LNCaP clone FGC (cell line): ENCODE data around the gene PIM1.
"Not testable (repeated sequence)": the region's sequence is repeated elsewhere in the genome, so short reads cannot be mapped to it uniquely, and the experiment has no call there.

Experiments used
- DNase-seq: peaks from one replicate; pipeline ENCODE4 v3.0.0-alpha.2; 2011; ENCODE audit warnings: low read depth
- H3K4me3 ChIP-seq: 2 replicates; pipeline ENCODE4 v1.5.1; 2011; ENCODE audit warnings: mild to moderate bottlenecking, low read depth, low read length, control low read depth
- TF ChIP-seq, protein P1 (sequence below): IDR thresholded peaks from 2 replicates; pipeline ENCODE4 v1.5.1; 2012; ENCODE audit warnings: mild to moderate bottlenecking; ENCODE audit not compliant: control insufficient read depth, insufficient read depth; ENCODE audit errors: extremely low read depth

The PIM1 gene

GRCh38 chr6:37126961-37127616, 42.9 kb upstream of the PIM1 start:
- DNase-seq, result no peak
- TF ChIP-seq, protein P1, sequence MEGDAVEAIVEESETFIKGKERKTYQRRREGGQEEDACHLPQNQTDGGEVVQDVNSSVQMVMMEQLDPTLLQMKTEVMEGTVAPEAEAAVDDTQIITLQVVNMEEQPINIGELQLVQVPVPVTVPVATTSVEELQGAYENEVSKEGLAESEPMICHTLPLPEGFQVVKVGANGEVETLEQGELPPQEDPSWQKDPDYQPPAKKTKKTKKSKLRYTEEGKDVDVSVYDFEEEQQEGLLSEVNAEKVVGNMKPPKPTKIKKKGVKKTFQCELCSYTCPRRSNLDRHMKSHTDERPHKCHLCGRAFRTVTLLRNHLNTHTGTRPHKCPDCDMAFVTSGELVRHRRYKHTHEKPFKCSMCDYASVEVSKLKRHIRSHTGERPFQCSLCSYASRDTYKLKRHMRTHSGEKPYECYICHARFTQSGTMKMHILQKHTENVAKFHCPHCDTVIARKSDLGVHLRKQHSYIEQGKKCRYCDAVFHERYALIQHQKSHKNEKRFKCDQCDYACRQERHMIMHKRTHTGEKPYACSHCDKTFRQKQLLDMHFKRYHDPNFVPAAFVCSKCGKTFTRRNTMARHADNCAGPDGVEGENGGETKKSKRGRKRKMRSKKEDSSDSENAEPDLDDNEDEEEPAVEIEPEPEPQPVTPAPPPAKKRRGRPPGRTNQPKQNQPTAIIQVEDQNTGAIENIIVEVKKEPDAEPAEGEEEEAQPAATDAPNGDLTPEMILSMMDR, result no peak
- H3K4me3 ChIP-seq, result no peak overlapping the region

GRCh38 chr6:37127961-37128862, 41.7 kb upstream of the PIM1 start:
- DNase-seq, result no peak
- TF ChIP-seq, protein P1, result no peak
- H3K4me3 ChIP-seq, result no peak overlapping the region

DNA sequence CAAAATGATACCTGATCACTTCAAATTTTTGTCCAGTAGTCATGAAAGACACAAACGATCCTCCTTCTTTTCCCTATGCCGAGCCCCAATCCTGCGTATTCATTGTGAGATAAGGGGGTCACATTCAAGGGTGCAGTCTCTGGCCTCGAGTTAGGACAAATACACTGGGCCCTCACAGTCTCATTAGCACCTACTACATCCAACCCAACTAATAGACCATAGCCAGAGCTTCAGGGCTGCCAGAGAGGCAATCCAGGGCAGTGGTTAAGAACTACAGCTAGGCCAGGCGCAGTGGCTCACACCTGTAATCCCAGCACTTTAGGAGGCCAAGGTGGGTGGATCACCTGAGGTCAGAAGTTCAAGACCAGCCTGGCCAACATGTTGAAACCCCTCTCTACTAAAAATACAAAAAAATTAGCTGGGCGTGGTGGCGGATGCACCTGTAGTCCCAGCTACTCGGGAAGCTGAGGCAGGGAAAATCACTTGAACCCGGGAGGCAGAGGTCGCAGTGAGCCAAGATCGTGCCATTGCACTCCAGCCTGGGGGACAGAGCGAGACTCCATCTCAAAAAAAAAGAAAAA, 41.0 kb upstream of the PIM1 start:
- H3K4me3 ChIP-seq, DNase-seq: not testable (repeated sequence)

DNA sequence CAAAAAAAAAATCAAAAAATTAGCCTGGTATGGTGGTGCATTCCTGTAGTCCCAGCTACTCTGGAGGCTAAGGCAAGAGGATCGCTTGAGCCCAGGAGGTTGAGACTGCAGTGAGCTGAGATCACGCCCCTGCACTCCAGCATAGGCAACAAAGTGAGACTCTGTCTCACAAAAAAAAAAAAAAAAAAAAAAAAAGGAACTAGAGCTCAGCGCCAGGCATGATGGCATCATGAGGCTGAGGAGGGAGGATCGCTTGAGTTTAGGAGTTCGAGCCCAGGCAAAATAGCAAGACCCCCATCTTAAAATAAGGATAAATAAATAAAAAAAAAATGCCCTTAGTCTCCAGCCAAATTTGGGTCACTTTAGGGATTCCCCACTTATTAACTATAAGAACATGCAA, 40.4 kb upstream of the PIM1 start:
- TF ChIP-seq, protein P1, result no peak

GRCh38 chr6:37130704-37131103, 39.2 kb upstream of the PIM1 start:
- no peak overlapping the region for H3K4me3 ChIP-seq
- no peak for DNase-seq
- TF ChIP-seq, protein P1, result no peak

More for the DNA sequence above, 40.4 kb upstream of the PIM1 start:
- DNase-seq, result no peak
- H3K4me3 ChIP-seq, result no peak overlapping the region

GRCh38 chr6:37131104-37131959, 38.6 kb upstream of the PIM1 start:
- no peak for DNase-seq
- H3K4me3 ChIP-seq, result no peak overlapping the region
- TF ChIP-seq, protein P1, result no peak

DNA sequence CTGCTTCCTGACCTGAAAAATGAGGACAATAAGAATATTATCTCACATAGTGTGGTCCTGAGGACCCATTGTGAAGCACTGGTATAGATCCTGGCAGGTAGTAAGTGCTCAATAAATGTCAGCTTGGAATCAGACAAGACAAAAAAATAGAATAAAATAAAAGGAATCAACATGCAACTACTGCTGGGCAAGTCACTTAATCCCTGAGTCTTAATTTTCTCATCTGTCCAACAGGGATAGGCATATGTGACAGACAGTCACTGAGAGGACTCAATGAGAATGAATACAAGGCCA, 38.0 kb upstream of the PIM1 start:
- TF ChIP-seq, protein P1, result no peak
- no peak for DNase-seq
- no peak overlapping the region for H3K4me3 ChIP-seq
